ENCODE results near the gene KRT38.

The KRT38 gene

DNA sequence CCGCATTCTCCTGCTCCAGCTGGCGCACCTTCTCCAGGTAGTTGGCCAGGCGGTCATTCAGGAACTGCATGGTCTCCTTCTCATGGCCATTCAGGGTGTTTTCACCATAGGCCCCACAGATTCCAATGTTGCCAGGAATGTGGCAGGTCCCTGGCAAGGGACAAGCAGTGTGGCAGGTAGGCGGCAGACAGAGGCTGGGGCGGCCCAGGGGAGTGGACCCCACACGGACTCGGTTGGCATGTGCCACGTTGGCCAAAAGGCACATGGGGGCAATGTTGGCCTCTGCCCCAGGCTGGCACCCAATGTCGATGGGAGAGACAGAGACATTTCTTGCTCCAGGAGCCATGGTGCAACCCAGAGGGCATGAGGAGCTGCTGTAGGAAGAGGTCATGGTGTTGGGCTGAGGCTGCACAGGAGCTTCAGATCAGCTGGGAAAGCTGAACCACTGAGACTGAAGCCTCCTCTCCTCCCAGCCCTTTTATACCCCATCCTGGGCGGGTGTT, at the start of gene KRT38:
TSS of gene KRT38 (minus strand) at position 453 of the 503 bp plus-strand sequence. CDS start at position 391, 62 bp downstream.
- no peaks in the 10 kb centered on the region for H3K9me3 ChIP-seq (ENCODE audit: control insufficient read depth, low read length)
- no peak for DNase-seq (ENCODE audit: low read depth)
- no peak within 1 kb of the TSS for H3K9ac ChIP-seq (ENCODE audit: low read length)
- peaks cover 21% of the 10 kb centered on the region for H3K27me3 ChIP-seq (replicated peaks; ENCODE audit: control insufficient read depth, insufficient read depth, low read length)
- no peak within 1 kb of the TSS for H3K4me3 ChIP-seq (ENCODE audit: low read length)
- no peaks in the 10 kb centered on the region for H3K36me3 ChIP-seq (ENCODE audit: control insufficient read depth, insufficient read depth, low read length, severe bottlenecking)
- peaks cover 24% of the 10 kb centered on the region for H3K4me1 ChIP-seq (ENCODE audit: control insufficient read depth, insufficient read depth, low read length)

DNA sequence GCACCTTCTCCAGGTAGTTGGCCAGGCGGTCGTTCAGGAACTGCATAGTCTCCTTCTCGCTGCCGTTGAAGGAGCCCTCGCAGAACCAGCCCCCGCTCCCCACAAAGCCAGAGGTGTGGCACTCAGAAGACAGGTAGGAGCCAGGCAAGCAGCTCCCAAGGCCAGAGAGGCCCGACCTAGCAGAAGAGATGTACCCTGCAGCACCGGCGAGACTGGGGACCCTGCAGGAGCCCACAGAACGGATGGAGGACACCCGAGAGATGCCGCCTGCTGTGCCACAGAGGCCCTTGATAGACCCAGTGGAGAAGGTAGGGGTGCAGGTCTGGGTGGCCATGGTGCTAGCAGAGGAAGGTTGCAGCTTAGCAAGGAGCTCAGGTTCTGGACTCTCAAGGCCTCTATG, 48.7 kb upstream of the KRT38 start, which contains the start of gene KRT36:
TSS of gene KRT36 (minus strand) at position 380 of the 400 bp plus-strand sequence. CDS start at position 334, 46 bp downstream.
- DNase-seq (ENCODE audit: low read depth), result no peak
- H3K4me1 ChIP-seq (ENCODE audit: control insufficient read depth, insufficient read depth, low read length), result peaks cover 13% of the 10 kb centered on the region
- H3K36me3 ChIP-seq (ENCODE audit: control insufficient read depth, insufficient read depth, low read length, severe bottlenecking), result no peaks in the 10 kb centered on the region
- peaks cover 34% of the 10 kb centered on the region for H3K27me3 ChIP-seq (replicated peaks; ENCODE audit: control insufficient read depth, insufficient read depth, low read length)
- no peak within 1 kb of the TSS for H3K4me3 ChIP-seq (ENCODE audit: low read length)
- H3K9me3 ChIP-seq (ENCODE audit: control insufficient read depth, low read length), result no peaks in the 10 kb centered on the region
- H3K9ac ChIP-seq (ENCODE audit: low read length), result no peak within 1 kb of the TSS

DNA sequence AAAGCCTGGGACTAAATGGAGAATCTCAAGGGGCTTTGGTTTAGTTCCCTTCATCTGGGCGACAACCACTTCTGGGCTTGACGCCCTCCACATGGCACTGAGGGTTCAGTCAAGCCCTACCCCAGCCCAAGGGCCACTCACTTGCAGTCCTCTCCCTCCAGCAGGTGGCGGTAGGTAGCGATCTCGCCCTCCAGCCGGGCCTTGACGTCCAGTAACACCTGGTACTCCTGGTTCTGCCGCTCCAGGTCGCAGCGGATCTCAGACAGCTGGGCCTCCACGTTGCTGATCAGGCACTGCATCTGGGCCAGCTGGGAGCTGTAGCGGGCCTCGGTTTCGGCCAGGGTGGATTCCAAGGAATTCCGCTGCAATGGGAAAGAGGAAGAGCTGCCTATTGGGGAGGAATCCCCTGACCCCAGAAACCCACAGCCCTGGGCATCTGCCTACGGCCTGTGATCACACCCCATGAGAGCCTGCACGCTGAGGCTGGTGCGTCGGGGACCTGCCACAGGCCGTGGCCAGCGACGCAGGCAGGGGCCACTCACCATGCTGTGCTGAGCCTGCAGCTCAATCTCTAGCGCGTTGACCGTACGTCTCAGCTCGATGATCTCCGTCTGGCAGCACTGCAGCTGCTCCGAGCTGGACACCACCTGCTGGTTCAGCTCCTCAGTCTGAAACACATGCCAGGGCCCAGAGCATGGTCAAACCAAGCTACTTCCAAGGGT, 46.2 kb upstream of the KRT38 start:
- H3K4me3 ChIP-seq (ENCODE audit: low read length), result no peak overlapping the region
- no peak for DNase-seq (ENCODE audit: low read depth)
- H3K9me3 ChIP-seq (ENCODE audit: control insufficient read depth, low read length), result no peaks in the 10 kb centered on the region
- H3K27me3 ChIP-seq (replicated peaks; ENCODE audit: control insufficient read depth, insufficient read depth, low read length), result peaks cover 49% of the 10 kb centered on the region
- peaks cover under 1% of the 10 kb centered on the region for H3K4me1 ChIP-seq (ENCODE audit: control insufficient read depth, insufficient read depth, low read length)
- H3K36me3 ChIP-seq (ENCODE audit: control insufficient read depth, insufficient read depth, low read length, severe bottlenecking), result no peaks in the 10 kb centered on the region
- no peak overlapping the region for H3K9ac ChIP-seq (ENCODE audit: low read length)

DNA sequence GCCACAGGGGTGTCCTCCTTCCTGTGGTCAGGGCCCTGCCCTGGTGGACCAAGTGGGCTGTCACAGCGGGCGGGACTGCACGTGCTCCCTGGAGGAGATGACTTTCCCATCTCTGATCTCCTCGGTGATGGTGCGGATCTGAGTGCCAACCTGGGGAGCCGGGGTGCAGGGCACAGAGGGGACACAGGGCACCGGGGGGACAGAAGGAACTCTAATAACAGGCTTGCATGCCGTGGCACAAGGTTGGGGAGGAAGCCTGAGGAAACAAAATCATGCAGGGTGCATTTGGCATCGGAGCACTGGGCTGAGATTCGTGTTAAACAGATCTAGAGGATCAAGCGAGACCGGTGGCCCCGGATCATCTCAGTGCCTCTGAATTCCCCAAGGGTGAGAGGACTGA, 45.5 kb upstream of the KRT38 start:
- Histone ChIP-seq H3K4me1 (ENCODE audit: control insufficient read depth, insufficient read depth, low read length) (no peaks in the 10 kb centered on the region), H3K9ac (ENCODE audit: low read length) (no peak overlapping the region), H3K4me3 (ENCODE audit: low read length) (no peak overlapping the region), H3K9me3 (ENCODE audit: control insufficient read depth, low read length) (no peaks in the 10 kb centered on the region), H3K36me3 (ENCODE audit: control insufficient read depth, insufficient read depth, low read length, severe bottlenecking) (no peaks in the 10 kb centered on the region), H3K27me3 (replicated peaks; ENCODE audit: control insufficient read depth, insufficient read depth, low read length) (peaks cover 51% of the 10 kb centered on the region)
- no peak for DNase-seq (ENCODE audit: low read depth)

DNA sequence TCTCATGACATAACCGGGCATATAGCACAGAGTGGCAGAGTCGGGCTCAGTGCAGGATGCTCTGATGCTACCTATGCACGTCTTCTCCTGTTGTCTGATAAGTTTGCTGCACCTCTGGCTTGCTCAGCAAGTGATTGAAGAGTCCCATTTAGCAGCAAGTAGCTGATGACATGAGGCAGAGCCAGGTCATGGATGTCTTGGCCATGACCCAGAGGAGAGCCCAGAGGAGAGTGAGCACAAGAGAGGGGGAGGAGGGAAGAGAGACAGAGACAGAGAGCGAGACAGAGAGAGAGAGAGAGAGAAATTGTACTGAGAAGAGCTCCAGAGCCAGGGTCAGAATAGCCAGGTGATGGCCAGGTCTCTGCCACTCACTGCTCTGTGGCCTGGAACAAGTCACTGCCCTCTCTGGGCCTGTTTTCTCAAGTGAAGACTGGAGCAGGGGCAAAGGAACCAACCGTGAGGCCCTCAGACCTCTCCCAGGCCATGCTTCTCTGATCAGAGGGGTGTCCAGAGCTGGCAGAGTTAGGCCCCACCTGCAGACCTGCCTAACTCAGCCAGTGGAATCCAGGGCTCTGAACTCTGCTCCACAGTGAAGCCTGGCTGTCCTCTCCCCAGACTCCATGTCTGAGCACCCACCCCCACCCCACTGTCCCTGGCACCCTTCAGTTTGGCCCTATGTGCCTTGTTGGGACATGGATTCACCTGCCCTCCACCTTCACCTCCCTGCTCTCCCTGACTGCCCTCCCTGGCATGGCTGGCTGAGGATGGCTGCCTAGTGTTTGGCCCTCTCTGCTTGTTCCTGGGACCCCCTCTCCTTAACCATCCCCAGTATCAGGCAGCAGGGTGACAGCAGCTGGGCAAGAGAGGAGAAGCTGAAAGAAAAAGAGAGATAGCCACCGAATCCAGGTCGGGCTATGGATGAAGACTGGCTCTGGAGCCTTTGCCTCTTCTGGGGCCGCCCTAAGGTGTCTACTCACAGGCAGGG, 44.4 kb upstream of the KRT38 start:
- Histone ChIP-seq H3K4me3 (ENCODE audit: low read length) (no peak overlapping the region), H3K36me3 (ENCODE audit: control insufficient read depth, insufficient read depth, low read length, severe bottlenecking) (no peaks in the 10 kb centered on the region), H3K27me3 (replicated peaks; ENCODE audit: control insufficient read depth, insufficient read depth, low read length) (peaks cover 47% of the 10 kb centered on the region), H3K4me1 (ENCODE audit: control insufficient read depth, insufficient read depth, low read length) (no peaks in the 10 kb centered on the region), H3K9ac (ENCODE audit: low read length) (no peak overlapping the region), H3K9me3 (ENCODE audit: control insufficient read depth, low read length) (no peaks in the 10 kb centered on the region)
- no peak for DNase-seq (ENCODE audit: low read depth)

DNA sequence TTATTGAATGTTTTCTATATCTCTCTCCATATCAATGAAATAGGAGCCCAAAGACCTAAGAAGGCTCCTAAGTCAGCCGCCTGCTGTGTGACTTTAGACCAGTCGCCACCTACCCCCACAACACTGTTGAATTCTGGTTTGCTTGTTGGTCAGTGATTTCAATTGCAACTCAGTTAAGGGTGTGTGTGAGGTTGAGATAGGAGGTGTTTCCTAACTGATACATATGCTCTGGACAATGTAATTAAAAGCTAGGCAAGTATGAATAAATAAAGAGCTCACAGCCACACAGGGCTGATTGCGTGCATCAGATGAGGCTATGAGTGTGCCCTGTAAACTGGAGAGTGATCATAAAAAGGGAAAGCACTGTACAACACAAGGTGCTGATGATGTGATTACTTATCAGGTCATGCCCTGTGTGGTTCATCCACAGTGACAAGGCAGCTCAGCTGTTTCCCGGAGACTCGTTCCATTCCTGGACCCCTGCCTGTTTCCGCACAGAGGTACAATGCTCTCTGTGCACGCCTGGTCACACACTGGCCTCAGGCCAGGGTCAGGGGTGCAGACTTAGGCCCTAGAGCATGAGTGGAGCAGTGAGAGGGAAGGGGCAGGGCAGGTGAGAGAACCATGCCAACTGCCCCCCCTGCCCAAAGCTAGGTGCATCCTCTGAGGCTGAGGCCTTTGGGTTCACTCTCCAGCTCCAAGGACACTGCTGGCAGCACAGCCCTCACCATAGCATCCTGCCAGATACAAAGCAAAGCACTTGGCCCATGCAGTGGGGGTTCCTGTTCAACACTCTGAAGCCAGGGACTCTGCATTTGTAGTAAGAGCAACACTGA, 43.4 kb upstream of the KRT38 start:
- DNase-seq (ENCODE audit: low read depth), result no peak

DNA sequence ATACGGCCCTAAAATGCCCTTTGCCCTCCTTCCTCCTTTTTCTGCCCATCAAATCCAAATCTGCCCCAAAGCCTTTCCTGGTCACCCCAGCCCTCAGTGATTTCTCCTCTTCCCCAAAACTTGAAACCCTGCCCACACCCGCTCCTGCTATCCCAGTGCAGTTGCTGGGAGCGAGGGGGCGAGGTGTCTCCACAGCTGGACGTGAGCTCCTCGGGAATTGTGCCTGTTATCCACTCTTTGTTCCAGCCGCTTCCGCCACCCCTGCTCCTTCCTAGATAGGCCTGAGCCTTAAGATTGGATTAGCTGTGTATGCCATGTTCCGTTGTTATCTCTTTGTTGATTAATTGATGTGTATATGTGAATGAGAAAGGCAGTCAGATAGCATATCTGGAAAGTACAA, 42.7 kb upstream of the KRT38 start:
- Histone ChIP-seq H3K9me3 (ENCODE audit: control insufficient read depth, low read length) (no peaks in the 10 kb centered on the region), H3K27me3 (replicated peaks; ENCODE audit: control insufficient read depth, insufficient read depth, low read length) (peaks cover 41% of the 10 kb centered on the region), H3K4me1 (ENCODE audit: control insufficient read depth, insufficient read depth, low read length) (no peaks in the 10 kb centered on the region), H3K36me3 (ENCODE audit: control insufficient read depth, insufficient read depth, low read length, severe bottlenecking) (no peaks in the 10 kb centered on the region), H3K4me3 (ENCODE audit: low read length) (no peak overlapping the region), H3K9ac (ENCODE audit: low read length) (no peak overlapping the region)
- no peak for DNase-seq (ENCODE audit: low read depth)

More for the DNA sequence above, 43.4 kb upstream of the KRT38 start:
- Histone ChIP-seq H3K4me3 (ENCODE audit: low read length) (no peak overlapping the region), H3K9ac (ENCODE audit: low read length) (no peak overlapping the region), H3K36me3 (ENCODE audit: control insufficient read depth, insufficient read depth, low read length, severe bottlenecking) (no peaks in the 10 kb centered on the region), H3K27me3 (replicated peaks; ENCODE audit: control insufficient read depth, insufficient read depth, low read length) (peaks cover 44% of the 10 kb centered on the region), H3K4me1 (ENCODE audit: control insufficient read depth, insufficient read depth, low read length) (no peaks in the 10 kb centered on the region), H3K9me3 (ENCODE audit: control insufficient read depth, low read length) (no peaks in the 10 kb centered on the region)

DNA sequence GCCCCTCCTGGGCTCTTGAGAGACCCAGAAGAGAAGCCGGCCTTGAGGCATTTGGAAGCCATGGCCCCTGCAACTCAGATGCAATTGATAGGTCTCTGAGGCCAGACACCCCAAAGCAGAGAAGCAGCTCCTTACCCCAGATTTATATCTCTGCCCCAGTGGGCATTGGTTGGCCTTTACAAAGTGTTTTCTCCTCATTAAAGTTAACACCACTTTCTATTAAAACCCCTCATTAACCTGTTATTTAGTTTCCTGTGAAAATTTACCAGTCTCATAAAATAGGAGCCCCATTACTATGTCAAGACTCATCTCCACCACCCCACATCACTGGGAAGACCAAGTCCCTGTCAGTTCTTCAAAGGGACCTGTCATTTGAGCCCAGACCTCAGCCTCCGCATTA, 40.3 kb upstream of the KRT38 start, which contains the start of gene KRT35:
TSS of gene KRT35 (minus strand) at position 116 of the 400 bp plus-strand sequence. CDS start at position 62, 54 bp downstream.
- H3K9ac ChIP-seq (ENCODE audit: low read length), result no peak within 1 kb of the TSS
- no peak within 1 kb of the TSS for H3K4me3 ChIP-seq (ENCODE audit: low read length)
- no peaks in the 10 kb centered on the region for H3K36me3 ChIP-seq (ENCODE audit: control insufficient read depth, insufficient read depth, low read length, severe bottlenecking)
- no peaks in the 10 kb centered on the region for H3K9me3 ChIP-seq (ENCODE audit: control insufficient read depth, low read length)
- H3K4me1 ChIP-seq (ENCODE audit: control insufficient read depth, insufficient read depth, low read length), result no peaks in the 10 kb centered on the region
- peaks cover 37% of the 10 kb centered on the region for H3K27me3 ChIP-seq (replicated peaks; ENCODE audit: control insufficient read depth, insufficient read depth, low read length)
- DNase-seq (ENCODE audit: low read depth), result no peak

DNA sequence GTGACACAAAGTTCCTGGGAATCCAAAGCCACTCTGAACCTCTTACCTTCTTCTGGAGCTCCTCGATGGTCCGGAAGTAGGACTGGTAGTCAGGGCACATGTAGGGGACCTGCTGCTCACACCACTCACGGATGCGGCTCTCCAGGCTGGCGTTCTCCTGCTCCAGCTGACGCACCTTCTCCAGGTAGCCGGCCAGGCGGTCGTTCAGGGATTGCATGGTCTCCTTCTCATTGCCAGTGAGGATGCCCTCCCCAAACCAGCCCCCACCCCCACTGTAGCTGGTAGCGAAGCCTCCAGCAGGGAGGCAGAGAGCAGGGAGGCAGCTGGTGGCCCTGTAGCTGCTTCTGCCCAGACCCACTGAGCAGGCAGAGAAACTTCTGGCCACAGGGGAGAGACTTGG, 39.8 kb upstream of the KRT38 start:
- Histone ChIP-seq H3K4me3 (ENCODE audit: low read length) (no peak overlapping the region), H3K36me3 (ENCODE audit: control insufficient read depth, insufficient read depth, low read length, severe bottlenecking) (no peaks in the 10 kb centered on the region), H3K9me3 (ENCODE audit: control insufficient read depth, low read length) (no peaks in the 10 kb centered on the region), H3K27me3 (replicated peaks; ENCODE audit: control insufficient read depth, insufficient read depth, low read length) (peaks cover 42% of the 10 kb centered on the region), H3K4me1 (ENCODE audit: control insufficient read depth, insufficient read depth, low read length) (no peaks in the 10 kb centered on the region), H3K9ac (ENCODE audit: low read length) (no peak overlapping the region)
- DNase-seq (ENCODE audit: low read depth), result no peak

DNA sequence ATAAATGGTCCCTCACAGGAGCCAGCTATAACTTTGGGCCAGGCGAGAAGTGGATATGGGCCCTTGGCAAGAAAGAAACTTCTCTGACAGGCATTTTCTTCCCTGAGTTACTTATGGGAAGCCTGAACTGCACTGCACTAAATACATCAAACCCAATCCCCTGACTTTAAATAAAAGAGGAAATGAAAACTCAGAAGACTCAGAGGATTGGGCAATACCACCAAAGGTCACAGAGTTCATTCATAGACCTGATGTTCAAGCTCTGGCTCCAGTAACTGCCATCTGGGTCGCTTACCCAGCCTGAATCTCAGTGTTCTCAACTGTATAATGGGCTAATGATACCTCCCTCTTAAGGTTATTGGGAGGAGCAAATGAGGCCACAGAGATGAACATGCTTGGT, 39.4 kb upstream of the KRT38 start:
- peaks cover 41% of the 10 kb centered on the region for H3K27me3 ChIP-seq (replicated peaks; ENCODE audit: control insufficient read depth, insufficient read depth, low read length)
- no peak overlapping the region for H3K9ac ChIP-seq (ENCODE audit: low read length)
- H3K9me3 ChIP-seq (ENCODE audit: control insufficient read depth, low read length), result no peaks in the 10 kb centered on the region
- H3K4me1 ChIP-seq (ENCODE audit: control insufficient read depth, insufficient read depth, low read length), result no peaks in the 10 kb centered on the region
- H3K4me3 ChIP-seq (ENCODE audit: low read length), result no peak overlapping the region
- H3K36me3 ChIP-seq (ENCODE audit: control insufficient read depth, insufficient read depth, low read length, severe bottlenecking), result no peaks in the 10 kb centered on the region
- DNase-seq (ENCODE audit: low read depth), result no peak
